Astrocyte (in vitro differentiated cells and primary cell): ENCODE results near the gene AHCY.

ENCODE experiments used
- CTCF ChIP-seq: IDR thresholded peaks from 2 replicates; pipeline ENCODE4 v1.5.1; 2011; ENCODE audit warnings: low read depth, mild to moderate bottlenecking, inconsistent platforms, low read length, moderate library complexity; ENCODE audit not compliant: insufficient read depth
- EZH2 ChIP-seq: IDR thresholded peaks from 2 replicates; pipeline ENCODE4 v1.6.1; 2012; ENCODE audit warnings: mild to moderate bottlenecking, low read length, inconsistent platforms; ENCODE audit not compliant: insufficient read depth

- no peak for TF ChIP-seq CTCF
- no peak for TF ChIP-seq EZH2
These were observed 6.7 kb downstream of the AHCY start for GRCh38 chr20:34296468-34296867.
